Colonic mucosa (tissue), 4 donors: ENCODE results near the gene MPRIP. TPM values are rescaled to one million over a fixed set of nuclear protein-coding genes. Genes with fewer than 3 reads are reported as not detected.

Experiments used
- DNase-seq: peaks from one replicate; pipeline ENCODE4 v3.0.0-alpha.2; 2020
- H3K27ac ChIP-seq: fragments of 200-600 bp; one replicate; pipeline ENCODE4 v1.8.0; 2021
- H3K27me3 ChIP-seq: fragments of 200-600 bp; one replicate; pipeline ENCODE4 v1.8.0; 2021
- H3K36me3 ChIP-seq: fragments of 200-600 bp; one replicate; pipeline ENCODE4 v1.8.0; 2021
- H3K4me1 ChIP-seq: fragments of 200-600 bp; one replicate; pipeline ENCODE4 v1.8.0; 2021; ENCODE audit warnings: mild to moderate bottlenecking
- H3K4me3 ChIP-seq: fragments of 200-600 bp; one replicate; pipeline ENCODE4 v1.8.0; 2021
- H3K9ac ChIP-seq, 2 donors: one replicate each; pipeline ENCODE4 v1.7.0; 2013; ENCODE audit warnings: control low read depth in 2 of 2, low read depth in 2 of 2, low read length in 2 of 2
- H3K9me3 ChIP-seq: fragments of 200-600 bp; one replicate; pipeline ENCODE4 v1.8.0; 2021
- intact Hi-C: fragments of 100-400 bp; cut with DNase I; formaldehyde crosslinking; loops from one replicate; pipeline ENCODE4 v1.14.1; 2022
- total RNA-seq, 2 donors: library from RNA; stranded (reverse); fragmentation: NEBNext Ultra II Directional in 1 of 2; extraction: Animal tissue kit (Norgen Biotek cat#: 25700) in 1 of 2; gene quantifications; one replicate each; pipeline ENCODE4 v1.2.1, GENCODE V29; 2021
- TF ChIP-seq, protein P1 (sequence below): fragments of 200-600 bp; IDR thresholded peaks from one replicate; pipeline ENCODE4 v1.8.0; 2022; ENCODE audit warnings: antibody characterized with exemption, mild to moderate bottlenecking
- donor health status: healthy.
- donor health status: DM: no; HTN: no; CAD: no.
- donor health status: DM: no; HTN: no; CAD: no.

The MPRIP gene
- total RNA-seq, 2 donors from 2014 or later: 146 to 211 TPM

DNA sequence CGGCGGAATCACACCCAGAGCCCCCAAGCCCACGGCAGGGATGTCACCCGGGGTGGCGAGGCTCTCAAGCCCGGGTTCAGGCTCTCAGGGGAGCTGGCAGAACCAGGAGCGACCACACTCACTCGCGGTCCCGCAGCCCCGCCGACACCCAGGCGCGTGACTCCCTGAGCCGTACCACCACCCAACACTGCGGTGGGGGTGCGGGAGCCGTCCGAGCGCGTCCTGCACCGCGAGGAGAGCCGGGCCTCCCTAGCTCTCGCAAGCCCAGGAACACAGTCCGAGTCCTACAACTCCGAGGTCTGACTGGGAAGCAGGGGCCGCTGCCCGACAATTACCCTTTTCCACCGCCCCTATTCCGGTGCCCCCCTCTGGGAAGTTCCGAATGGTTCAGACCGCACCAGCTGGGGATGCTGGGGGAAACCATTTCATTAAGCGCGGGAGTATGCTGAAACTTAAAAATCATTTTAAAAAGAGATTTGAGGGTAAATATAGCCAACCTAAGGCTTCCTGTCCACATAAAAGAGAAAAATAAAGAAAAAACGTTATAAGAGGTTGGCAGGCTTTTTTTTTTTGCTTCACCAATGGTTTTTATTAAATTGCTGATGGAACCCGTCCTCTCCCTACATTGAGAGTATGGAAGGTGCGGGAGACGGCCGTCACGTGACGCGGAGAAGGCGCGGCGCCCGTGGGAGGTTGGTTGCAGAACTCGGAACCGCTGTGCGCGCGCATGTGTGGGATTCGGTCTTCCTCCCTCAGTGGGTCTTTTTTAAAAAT, 195.0 kb downstream of the MPRIP start, which contains the start of gene FLCN:
FLCN (minus strand) TSS at position 143 of the 774 bp plus-strand sequence. CDS start 9,031 bp downstream, outside the sequence.
- Histone ChIP-seq H3K9me3 (no peaks in the 10 kb centered on the region), H3K9ac (peak within 1 kb of the TSS; percentile 95 to 96), H3K27ac (peak within 1 kb of the TSS; percentile 78), H3K4me3 (peak within 1 kb of the TSS; percentile 90), H3K27me3 (no peaks in the 10 kb centered on the region), H3K4me1 (no peaks in the 10 kb centered on the region), H3K36me3 (no peaks in the 10 kb centered on the region)
- DNase-seq: peak; percentile 91
- TF ChIP-seq, protein P1, sequence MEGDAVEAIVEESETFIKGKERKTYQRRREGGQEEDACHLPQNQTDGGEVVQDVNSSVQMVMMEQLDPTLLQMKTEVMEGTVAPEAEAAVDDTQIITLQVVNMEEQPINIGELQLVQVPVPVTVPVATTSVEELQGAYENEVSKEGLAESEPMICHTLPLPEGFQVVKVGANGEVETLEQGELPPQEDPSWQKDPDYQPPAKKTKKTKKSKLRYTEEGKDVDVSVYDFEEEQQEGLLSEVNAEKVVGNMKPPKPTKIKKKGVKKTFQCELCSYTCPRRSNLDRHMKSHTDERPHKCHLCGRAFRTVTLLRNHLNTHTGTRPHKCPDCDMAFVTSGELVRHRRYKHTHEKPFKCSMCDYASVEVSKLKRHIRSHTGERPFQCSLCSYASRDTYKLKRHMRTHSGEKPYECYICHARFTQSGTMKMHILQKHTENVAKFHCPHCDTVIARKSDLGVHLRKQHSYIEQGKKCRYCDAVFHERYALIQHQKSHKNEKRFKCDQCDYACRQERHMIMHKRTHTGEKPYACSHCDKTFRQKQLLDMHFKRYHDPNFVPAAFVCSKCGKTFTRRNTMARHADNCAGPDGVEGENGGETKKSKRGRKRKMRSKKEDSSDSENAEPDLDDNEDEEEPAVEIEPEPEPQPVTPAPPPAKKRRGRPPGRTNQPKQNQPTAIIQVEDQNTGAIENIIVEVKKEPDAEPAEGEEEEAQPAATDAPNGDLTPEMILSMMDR: no peak
- intact Hi-C loops: no loop called here

DNA sequence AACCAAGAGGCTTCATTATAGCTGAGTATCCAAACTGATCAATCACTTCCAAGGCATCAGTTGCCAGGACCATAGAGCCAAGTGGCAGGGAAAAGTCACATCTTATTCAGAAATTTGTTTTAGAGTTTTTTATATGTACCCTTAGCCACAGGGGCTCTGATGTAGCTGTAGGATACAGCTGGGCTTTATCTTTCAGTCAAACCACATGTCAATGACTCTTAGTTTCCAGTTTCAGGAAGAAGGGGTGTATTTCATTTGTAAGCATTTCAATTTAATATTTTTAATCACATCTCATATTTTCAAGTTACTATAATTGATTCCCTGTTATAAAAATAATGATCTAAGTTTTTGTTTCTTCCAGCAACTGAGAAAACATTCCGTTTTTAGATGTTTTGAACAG, 197.6 kb downstream of the MPRIP start:
- H3K4me1 ChIP-seq: no peaks in the 10 kb centered on the region
- H3K9ac ChIP-seq: no peak overlapping the region
- no peak for DNase-seq
- H3K27me3 ChIP-seq: no peaks in the 10 kb centered on the region
- no peaks in the 10 kb centered on the region for H3K9me3 ChIP-seq
- TF ChIP-seq, protein P1: no peak
- H3K4me3 ChIP-seq: no peak overlapping the region
- H3K27ac ChIP-seq: no peak overlapping the region
- intact Hi-C loops: no loop called here
- H3K36me3 ChIP-seq: no peaks in the 10 kb centered on the region

DNA sequence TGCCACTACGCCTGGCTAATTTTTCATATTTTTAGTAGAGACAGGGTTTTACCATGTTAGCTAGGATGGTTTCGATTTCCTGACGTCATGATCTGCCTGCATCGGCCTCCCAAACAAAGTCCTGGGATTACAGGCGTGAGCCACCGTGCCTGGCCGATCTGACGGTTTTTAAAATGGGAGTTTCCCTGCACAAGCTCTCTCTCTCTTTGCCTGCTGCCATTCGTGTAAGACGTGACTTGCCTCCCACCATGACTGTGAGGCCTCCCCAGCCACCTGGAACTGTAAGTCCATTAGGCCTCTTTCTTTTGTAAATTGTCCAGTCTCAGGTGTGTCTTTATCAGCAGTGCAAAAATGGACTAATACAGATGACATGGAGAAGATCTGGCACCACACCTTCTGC, 199.4 kb downstream of the MPRIP start:
- TF ChIP-seq, protein P1: no peak
- no peak overlapping the region for H3K4me3 ChIP-seq
- intact Hi-C loops: no loop called here
- H3K27ac ChIP-seq: no peak overlapping the region
- no peaks in the 10 kb centered on the region for H3K27me3 ChIP-seq
- no peak for DNase-seq
- H3K36me3 ChIP-seq: no peaks in the 10 kb centered on the region
- H3K9me3 ChIP-seq: no peaks in the 10 kb centered on the region
- no peak overlapping the region for H3K9ac ChIP-seq
- no peaks in the 10 kb centered on the region for H3K4me1 ChIP-seq

DNA sequence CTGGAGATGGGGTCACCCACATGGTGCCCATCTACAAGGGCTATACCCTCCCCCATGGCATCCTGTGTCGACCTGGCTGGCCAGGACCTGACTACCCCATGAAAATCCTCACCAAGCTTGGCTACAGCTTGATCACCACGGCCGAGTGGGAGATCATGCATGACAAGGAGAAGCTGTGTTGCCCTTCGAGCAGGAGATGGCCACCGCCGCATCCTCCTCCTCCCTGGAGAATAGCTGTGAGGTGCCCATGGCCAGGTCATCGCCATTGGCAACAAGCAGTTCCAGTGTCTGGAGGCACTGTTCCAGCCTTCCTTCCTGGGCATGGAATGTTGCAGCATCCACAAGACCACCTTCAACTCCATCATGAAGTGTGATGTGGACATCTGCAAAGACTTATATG, 200.0 kb downstream of the MPRIP start:
- TF ChIP-seq, protein P1: no peak
- H3K9me3 ChIP-seq: no peaks in the 10 kb centered on the region
- H3K4me1 ChIP-seq: no peaks in the 10 kb centered on the region
- no peak for DNase-seq
- intact Hi-C loops: no loop called here
- no peaks in the 10 kb centered on the region for H3K36me3 ChIP-seq
- no peak overlapping the region for H3K9ac ChIP-seq
- no peak overlapping the region for H3K27ac ChIP-seq
- no peak overlapping the region for H3K4me3 ChIP-seq
- H3K27me3 ChIP-seq: no peaks in the 10 kb centered on the region

Other genes with a start within 250 kb of the MPRIP start
- 1 to 10 TPM in 1 of 2 donors, under 1 TPM in 1; 0.42 to 1.1 TPM for gene TNFRSF13B, start 70.3 kb upstream of the MPRIP start, total RNA-seq
- 1 to 10 TPM; 1.3 to 1.4 TPM for gene PLD6, start 163.9 kb downstream of the MPRIP start, total RNA-seq
- 10 to 100 TPM; 34.2 to 36.7 TPM for gene FLCN, start 194.7 kb downstream of the MPRIP start, total RNA-seq
- 10 to 100 TPM; 43.9 to 60.4 TPM for gene COPS3, start 238.8 kb downstream of the MPRIP start, total RNA-seq